ENCODE results near the gene FBXL7.

The FBXL7 gene

GRCh38 chr5:15787681-15788080 is 287.7 kb downstream of the FBXL7 start:
- DNase-seq: no peak

- no peak for DNase-seq
Observed at GRCh38 chr5:15789642-15790041, 289.7 kb downstream of the FBXL7 start.

GRCh38 chr5:15790446-15791018 is 290.6 kb downstream of the FBXL7 start:
- DNase-seq: no peak

GRCh38 chr5:15791274-15791673 is 291.3 kb downstream of the FBXL7 start:
- DNase-seq: no peak

- DNase-seq: no peak
Observed at GRCh38 chr5:15791859-15792258, 291.9 kb downstream of the FBXL7 start.

- no peak for DNase-seq
Observed at GRCh38 chr5:15794052-15794985, 294.3 kb downstream of the FBXL7 start.

GRCh38 chr5:15796096-15796495 is 296.1 kb downstream of the FBXL7 start:
- DNase-seq: no peak

- DNase-seq: no peak
Observed at GRCh38 chr5:15796557-15796956, 296.6 kb downstream of the FBXL7 start.

- DNase-seq: no peak
Observed at GRCh38 chr5:15797116-15797515, 297.1 kb downstream of the FBXL7 start.

- no peak for DNase-seq
Observed at GRCh38 chr5:15798006-15798405, 298.0 kb downstream of the FBXL7 start.

- no peak for DNase-seq
Observed at GRCh38 chr5:15799014-15799413, 299.0 kb downstream of the FBXL7 start.

GRCh38 chr5:15799612-15800011 is 299.6 kb downstream of the FBXL7 start:
- no peak for DNase-seq

- no peak for DNase-seq
Observed at GRCh38 chr5:15803280-15803679, 303.3 kb downstream of the FBXL7 start.

GRCh38 chr5:15806613-15807012 is 306.6 kb downstream of the FBXL7 start:
- no peak for DNase-seq

- no peak for DNase-seq
Observed at GRCh38 chr5:15807248-15807647, 307.3 kb downstream of the FBXL7 start.

- DNase-seq: no peak
Observed at GRCh38 chr5:15807871-15808270, 307.9 kb downstream of the FBXL7 start.

GRCh38 chr5:15808577-15808976 is 308.6 kb downstream of the FBXL7 start:
- no peak for DNase-seq

GRCh38 chr5:15819617-15820016 is 319.6 kb downstream of the FBXL7 start:
- no peak for DNase-seq

- DNase-seq: no peak
Observed at GRCh38 chr5:15821506-15821905, 321.5 kb downstream of the FBXL7 start.

GRCh38 chr5:15823398-15823797 is 323.4 kb downstream of the FBXL7 start:
- DNase-seq: no peak

- DNase-seq: no peak
Observed at GRCh38 chr5:15827741-15828140, 327.8 kb downstream of the FBXL7 start.

- DNase-seq: no peak
Observed at GRCh38 chr5:15831408-15831807, 331.4 kb downstream of the FBXL7 start.

GRCh38 chr5:15833365-15833764 is 333.4 kb downstream of the FBXL7 start:
- DNase-seq: no peak

GRCh38 chr5:15834596-15835245 is 334.7 kb downstream of the FBXL7 start:
- no peak for DNase-seq

Data from CD4-positive, alpha-beta T cell treated with Interleukin-15 for 1 hour (primary cell).